Heart right ventricle (tissue), 16 donors: ENCODE data around the gene ADM2. TPM values are rescaled to one million over a fixed set of nuclear protein-coding genes. Genes with fewer than 3 reads are reported as not detected.

Source experiments
- ATAC-seq, 8 donors: fragments of 200-7000 bp; cut with Tn5 transposase; one replicate each; pipeline ENCODE4 v1.9.1; 2020; ENCODE audit warnings: mild to moderate bottlenecking in 8 of 8, moderate library complexity in 8 of 8, moderate number of reproducible peaks in 1 of 8
- DNase-seq, 2 donors: peaks; one replicate each; pipeline ENCODE4 v3.0.0-alpha.2; 2020
- H3K27ac ChIP-seq, 10 donors: fragments of 200-600 bp; sonication (generic) in 2 of 10; one replicate each; pipeline versions ENCODE4 v1.5.0 to v1.8.0; 2020 to 2022; ENCODE audit warnings: mild to moderate bottlenecking in 3 of 10
- H3K27me3 ChIP-seq, 7 donors: fragments of 200-600 bp; one replicate each; pipeline ENCODE4 v1.8.0; 2021 to 2022; ENCODE audit warnings: mild to moderate bottlenecking in 2 of 7
- H3K36me3 ChIP-seq, 9 donors: fragments of 200-600 bp; sonication (generic) in 1 of 9; one replicate each; pipeline versions ENCODE4 v1.5.0 to v1.8.0; 2020 to 2022; ENCODE audit warnings: mild to moderate bottlenecking in 2 of 9
- H3K4me1 ChIP-seq, 9 donors: fragments of 200-600 bp; sonication (generic) in 1 of 9; one replicate each; pipeline versions ENCODE4 v1.5.0 to v1.8.0; 2020 to 2022; ENCODE audit warnings: mild to moderate bottlenecking in 4 of 9
- H3K4me3 ChIP-seq, 10 donors: fragments of 200-600 bp; sonication (generic) in 2 of 10; one replicate each; pipeline versions ENCODE4 v1.5.0 to v1.8.0; 2020 to 2022; ENCODE audit warnings: mild to moderate bottlenecking in 7 of 10, moderate library complexity in 2 of 10
- H3K9me3 ChIP-seq, 11 donors: fragments of 200-600 bp in 10 of 11; sonication (generic) in 2 of 11; one replicate each; pipeline versions ENCODE4 v1.5.0 to v1.8.0; 2013 to 2022; ENCODE audit warnings: mild to moderate bottlenecking in 2 of 11, control low read depth in 1 of 11, moderate library complexity in 1 of 11
- WGBS, 2 donors: extraction: QIAGEN DNeasy Blood & Tissue Kit; methylation state at CpG; one replicate each; pipeline ENCODE4 v1.1.7; 2013; ENCODE audit warnings: inconsistent platforms in 1 of 2; 5-methylcytosine and 5-hydroxymethylcytosine counted together
- intact Hi-C, 10 donors: fragments of 100-400 bp; cut with DNase I; formaldehyde crosslinking; loops; one replicate each; pipeline versions ENCODE4 v1.11.1 to v1.14.2; 2022
- polyA plus RNA-seq, 2 donors: library from polyadenylated mRNA; stranded (reverse); fragments of 200-250 nt; gene quantifications; one replicate each; pipeline ENCODE4 v1.2.3, GENCODE V29; 2013
- total RNA-seq, 10 donors: library from RNA; stranded (reverse); fragmentation: NEBNext Ultra II Directional in 3 of 10; extraction: Animal tissue kit (Norgen Biotek cat#: 25700) in 3 of 10; gene quantifications; one replicate each; pipeline versions ENCODE4 v1.2.1 to v1.2.4, GENCODE V29; 2021 to 2023
- TF ChIP-seq, protein P1 (sequence below), 9 donors: fragments of 200-600 bp; sonication (generic) in 2 of 9; IDR thresholded peaks; one replicate each; pipeline versions ENCODE4 v1.5.0 to v1.8.0; 2021 to 2022; ENCODE audit warnings: antibody characterized with exemption in 9 of 9, mild to moderate bottlenecking in 5 of 9, moderate library complexity in 1 of 9
- donor health status: Arrhythmogenic right ventricular cardiomyopathy.
- donor health status: ischemic (EF 13 %, LVEDD 7.1; RV severe dilation, severe dysfunction).
- donor health status: healthy with polysubstance abuse.
- donor health status: DM: no; HTN: yes; CAD: no.
- donor health status: DM: no; HTN: no; CAD: no.
- donor health status: ischemic (EF 25% LVEDD 6.9; RV normal size, moderate dysfunction).
- donor health status: ischemic (EF 25% LVEDD 5.7; RV mildly dilated, moderate dysfunction).
- donor health status: healthy.
- donor health status: DM: yes; HTN: yes; CAD: no.
- donor health status: Ischemic cardiomyopathy.
- donor health status: ischemic (EF 35%, LVEDD 5.7; RV mildly dilated, moderate dysfunction).
- donor health status: nonischemic (EF 11% LVEDD 7.7; RV severe dilation, severe dysfunction).
- donor health status: DM: yes; HTN: yes; CAD: no.
- donor health status: PGD.
- donor health status: ischemic (EF 29% LVEDD 5.4; RV normal size, mild dysfunction).
- donor health status: nonischemic (EF 23%, LVEDD 6.1; RV moderate dilation, normal function).

ADM2 gene
- total and polyA plus RNA-seq, 12 donors = 0.07 to 0.53 (median 0.15) TPM; not detected in 7

DNA sequence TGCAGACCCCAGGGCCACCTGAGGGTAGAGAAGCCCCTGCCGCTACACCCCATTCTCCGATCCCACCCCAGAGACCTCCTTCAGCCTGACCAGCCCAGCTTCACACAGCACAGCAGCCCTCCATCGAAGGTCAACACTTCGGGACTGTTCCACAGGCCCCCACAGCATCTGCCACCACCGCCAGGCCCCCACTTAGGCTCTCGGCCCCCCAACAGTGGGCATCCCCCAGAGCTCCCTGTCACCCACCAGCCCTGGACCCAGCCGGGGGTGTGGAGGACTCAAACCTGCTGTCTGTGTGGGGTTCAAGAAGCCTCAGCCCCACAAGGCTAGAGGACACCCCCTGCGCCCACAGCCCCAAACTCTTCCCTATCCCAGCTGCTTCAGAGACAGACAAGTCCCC, 12.7 kb upstream of the ADM2 start:
- WGBS, 2 donors = 78 to 88% methylated on average over 8 of the region's 8 CpGs
- no peak for DNase-seq
- intact Hi-C loops = no loop called here
- Histone ChIP-seq H3K9me3 (no peaks in the 10 kb centered on the region), H3K27ac (peak overlapping the region in 1 of 10 donors; percentile 80), H3K36me3 (peaks cover 0 to 48% (median 39%) of the 10 kb centered on the region in 9 donors), H3K4me1 (peaks cover 27 to 55% (median 46%) of the 10 kb centered on the region in 9 donors), H3K27me3 (no peaks in the 10 kb centered on the region), H3K4me3 (no peak overlapping the region)
- TF ChIP-seq, protein P1, sequence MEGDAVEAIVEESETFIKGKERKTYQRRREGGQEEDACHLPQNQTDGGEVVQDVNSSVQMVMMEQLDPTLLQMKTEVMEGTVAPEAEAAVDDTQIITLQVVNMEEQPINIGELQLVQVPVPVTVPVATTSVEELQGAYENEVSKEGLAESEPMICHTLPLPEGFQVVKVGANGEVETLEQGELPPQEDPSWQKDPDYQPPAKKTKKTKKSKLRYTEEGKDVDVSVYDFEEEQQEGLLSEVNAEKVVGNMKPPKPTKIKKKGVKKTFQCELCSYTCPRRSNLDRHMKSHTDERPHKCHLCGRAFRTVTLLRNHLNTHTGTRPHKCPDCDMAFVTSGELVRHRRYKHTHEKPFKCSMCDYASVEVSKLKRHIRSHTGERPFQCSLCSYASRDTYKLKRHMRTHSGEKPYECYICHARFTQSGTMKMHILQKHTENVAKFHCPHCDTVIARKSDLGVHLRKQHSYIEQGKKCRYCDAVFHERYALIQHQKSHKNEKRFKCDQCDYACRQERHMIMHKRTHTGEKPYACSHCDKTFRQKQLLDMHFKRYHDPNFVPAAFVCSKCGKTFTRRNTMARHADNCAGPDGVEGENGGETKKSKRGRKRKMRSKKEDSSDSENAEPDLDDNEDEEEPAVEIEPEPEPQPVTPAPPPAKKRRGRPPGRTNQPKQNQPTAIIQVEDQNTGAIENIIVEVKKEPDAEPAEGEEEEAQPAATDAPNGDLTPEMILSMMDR (IDR thresholded peaks at IDR 0.05) = no peak
- ATAC-seq = no peak

DNA sequence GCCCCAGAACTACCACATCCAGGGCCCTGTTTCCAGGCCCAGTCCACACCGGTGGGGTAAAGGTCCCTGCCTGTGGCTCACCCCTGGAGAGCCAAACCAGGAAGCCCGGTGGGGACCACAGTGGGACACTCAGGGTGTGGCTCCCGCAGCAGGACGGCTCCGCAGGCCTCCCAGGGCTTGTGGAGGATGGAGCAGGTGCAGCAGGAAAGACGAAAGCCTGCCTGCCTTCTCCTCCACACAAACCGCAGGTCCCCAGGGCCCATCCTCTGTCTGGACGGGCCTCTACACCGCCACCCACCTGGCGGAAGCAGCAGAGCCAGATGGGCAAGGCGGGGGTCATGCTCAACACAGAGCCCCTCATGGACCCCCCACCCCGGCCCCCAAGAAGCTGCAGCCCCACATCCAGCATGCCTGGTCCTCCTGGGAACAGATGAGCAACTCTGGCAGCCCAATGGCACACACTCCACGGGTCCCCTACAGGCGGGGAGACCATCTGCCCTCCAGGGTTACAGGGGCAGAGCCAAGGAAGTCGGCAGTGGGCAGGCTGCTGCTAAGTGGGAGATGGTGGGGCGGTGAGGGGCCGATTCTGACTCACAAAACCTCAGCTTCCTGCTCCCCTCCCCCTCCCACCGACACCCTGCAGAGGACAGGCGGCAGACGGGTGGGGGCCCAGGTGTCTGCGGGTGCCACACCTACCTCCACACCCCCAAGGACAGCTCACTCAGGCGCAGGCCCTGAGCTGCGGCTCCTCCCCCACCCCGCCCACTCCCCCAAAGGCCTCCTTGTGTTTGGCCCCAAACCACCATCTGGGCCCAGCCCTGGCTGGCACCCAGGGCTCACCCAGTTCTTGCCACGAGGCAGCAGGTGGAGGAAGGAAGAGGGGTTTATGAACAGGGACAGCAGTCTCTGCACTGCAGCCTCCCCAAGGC, 11.7 kb upstream of the ADM2 start:
- Histone ChIP-seq H3K4me1 (peaks cover 31 to 61% (median 52%) of the 10 kb centered on the region in 9 donors), H3K9me3 (no peaks in the 10 kb centered on the region), H3K4me3 (peak overlapping the region in 1 of 10 donors; percentile 26), H3K27me3 (no peaks in the 10 kb centered on the region), H3K36me3 (peaks cover 0 to 37% (median 29%) of the 10 kb centered on the region in 9 donors), H3K27ac (peak overlapping the region in 1 of 10 donors; percentile 80)
- intact Hi-C loops = no loop called here
- 60 to 66% methylated on average over 24 to 25 of the region's 25 CpGs for WGBS, 2 donors
- ATAC-seq = peak in 5 of 8 donors; percentile 9 to 34 (median 24)
- TF ChIP-seq, protein P1 (IDR thresholded peaks at IDR 0.05) = no peak
- DNase-seq = peak in 1 of 2 donors; percentile 54

DNA sequence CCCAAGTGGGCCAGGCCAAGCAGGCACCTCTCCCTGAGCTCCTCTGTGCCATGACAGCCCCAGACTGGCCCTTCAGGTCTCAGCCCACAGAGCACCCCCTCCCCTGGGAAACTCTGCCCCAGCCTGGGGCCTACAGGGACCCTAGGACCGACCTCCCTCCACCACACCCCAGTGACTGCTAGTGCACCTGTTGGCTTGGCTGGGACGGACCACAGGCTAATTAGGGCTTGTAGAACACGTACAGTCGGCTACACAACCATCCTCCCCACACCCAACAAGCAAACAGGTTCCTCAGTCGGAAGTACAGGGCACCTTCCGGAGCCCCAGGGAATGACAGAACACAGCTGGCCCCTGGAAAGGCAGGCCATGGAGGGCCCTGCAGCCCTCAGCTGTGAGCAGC, 10.9 kb upstream of the ADM2 start:
- 73 to 74% methylated on average over 6 of the region's 6 CpGs for WGBS, 2 donors
- peaks cover 31 to 65% (median 56%) of the 10 kb centered on the region in 9 donors for H3K4me1 ChIP-seq
- no peaks in the 10 kb centered on the region for H3K9me3 ChIP-seq
- DNase-seq (no peak), ATAC-seq (no peak)
- no peak overlapping the region for H3K4me3 ChIP-seq
- H3K27me3 ChIP-seq = no peaks in the 10 kb centered on the region
- H3K36me3 ChIP-seq = peaks cover 0 to 29% (median 20%) of the 10 kb centered on the region in 9 donors
- H3K27ac ChIP-seq = peak overlapping the region in 1 of 10 donors; percentile 78
- TF ChIP-seq, protein P1 (IDR thresholded peaks at IDR 0.05) = no peak
- intact Hi-C loops = no loop called here

DNA sequence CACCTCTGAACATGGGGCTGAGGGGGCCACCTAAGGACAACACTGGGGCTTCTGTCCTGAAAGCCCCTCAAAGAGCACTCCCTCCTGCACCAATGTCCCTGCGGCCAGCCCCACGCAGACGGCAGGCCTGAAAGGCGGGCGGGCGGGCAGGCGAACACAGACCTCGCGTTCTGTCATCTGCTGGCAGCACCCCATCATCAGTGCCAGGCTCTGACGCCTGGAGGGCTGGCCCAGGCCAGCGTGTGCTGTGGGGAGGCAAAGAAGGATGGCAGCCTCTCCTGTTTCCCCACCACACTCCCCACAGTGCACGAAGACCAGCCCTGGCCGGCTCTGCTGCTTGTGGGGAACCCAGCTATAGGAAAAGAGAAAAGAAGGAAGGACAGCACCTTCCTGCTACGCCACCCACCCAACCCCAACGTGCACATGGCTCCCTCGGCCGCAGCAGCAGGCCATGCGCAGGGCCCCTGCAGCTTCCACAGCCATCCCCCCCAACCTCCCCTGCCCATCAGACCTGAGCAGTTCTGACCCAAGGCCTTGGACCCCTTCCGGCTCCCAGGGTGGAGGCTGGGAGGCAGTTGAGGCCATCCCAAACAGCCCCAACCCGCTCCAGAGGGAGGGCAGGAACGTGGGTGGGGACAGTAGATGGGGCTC, 10.0 kb upstream of the ADM2 start:
- Histone ChIP-seq H3K4me1 (peaks cover 31 to 67% (median 58%) of the 10 kb centered on the region in 9 donors), H3K27ac (peak overlapping the region in 1 of 10 donors; percentile 78), H3K36me3 (peaks cover 0 to 21% (median 12%) of the 10 kb centered on the region in 9 donors), H3K27me3 (no peaks in the 10 kb centered on the region), H3K9me3 (no peaks in the 10 kb centered on the region), H3K4me3 (no peak overlapping the region)
- DNase-seq = no peak
- intact Hi-C loops = no loop called here
- TF ChIP-seq, protein P1 (IDR thresholded peaks at IDR 0.05) = no peak
- ATAC-seq = no peak
- WGBS, 2 donors = 80 to 84% methylated on average over 20 to 21 of the region's 21 CpGs
